ENCODE data around the gene FBXL12.
"Not testable (repeated sequence)": the region's sequence is repeated elsewhere in the genome, so short reads cannot be mapped to it uniquely, and the experiment has no call there.

FBXL12 gene

GRCh38 chr19:9791552-9792205, 27.2 kb downstream of the FBXL12 start:
- DNase-seq: peak; percentile 88 to 97

- not testable (repeated sequence) for DNase-seq
These were observed 27.9 kb downstream of the FBXL12 start for GRCh38 chr19:9791073-9791367.

GRCh38 chr19:9789579-9789978, 29.3 kb downstream of the FBXL12 start:
- DNase-seq: not testable (repeated sequence)

GRCh38 chr19:9789066-9789465, 29.8 kb downstream of the FBXL12 start:
- no peak for DNase-seq

- not testable (repeated sequence) for DNase-seq
These were observed 30.3 kb downstream of the FBXL12 start for GRCh38 chr19:9788604-9789003.

- no peak for DNase-seq
These were observed 32.1 kb downstream of the FBXL12 start for GRCh38 chr19:9786819-9787218.

- no peak for DNase-seq
These were observed 32.5 kb downstream of the FBXL12 start for GRCh38 chr19:9786342-9786741.

- peak; percentile 94 to 99 for DNase-seq
These were observed 33.2 kb downstream of the FBXL12 start for GRCh38 chr19:9785367-9786331.

GRCh38 chr19:9784163-9784496, 34.7 kb downstream of the FBXL12 start:
- DNase-seq: not testable (repeated sequence)

GRCh38 chr19:9782338-9782737, 36.5 kb downstream of the FBXL12 start:
- no peak for DNase-seq

GRCh38 chr19:9768175-9769112, 50.4 kb downstream of the FBXL12 start, which contains the start of gene ZNF846:
Gene ZNF846, minus strand, starts transcription at chr19:9768738. Its CDS starts 3,788 bp downstream, at chr19:9764950.
- peak; percentile 84 to 96 for DNase-seq

All from NCI-H526 (cell line).